RWPE1 (cell line): Measurements from ENCODE around the gene TMEM119.

ENCODE experiments used
- CTCF ChIA-PET: fragments of 350-600 bp; sonication (Branson Sonifier 250); formaldehyde crosslinking; extraction: SDS; loops from one replicate; lab custom pipeline; 2021; lab: Yijun Ruan, JAX
- POLR2A ChIA-PET: fragments of 400-600 bp; formaldehyde crosslinking; extraction: SDS; loops from one replicate; lab custom pipeline; 2020; ENCODE audit warnings: antibody characterized with exemption; ENCODE audit not compliant: low non-redundant PET; lab: Yijun Ruan, JAX
- DNase-seq: peaks from one replicate; pipeline ENCODE4 v3.0.0; 2012; ENCODE audit warnings: low spot score
- H3K27ac ChIP-seq: fragments of 450-650 bp; 2 replicates; pipeline ENCODE4 v1.5.1; 2017
- TF ChIP-seq, protein P1 (sequence below): fragments of 450-650 bp; conservative IDR thresholded peaks from 2 replicates; pipeline ENCODE4 v1.5.1; 2017; ENCODE audit warnings: low read depth, mild to moderate bottlenecking

The TMEM119 gene

DNA sequence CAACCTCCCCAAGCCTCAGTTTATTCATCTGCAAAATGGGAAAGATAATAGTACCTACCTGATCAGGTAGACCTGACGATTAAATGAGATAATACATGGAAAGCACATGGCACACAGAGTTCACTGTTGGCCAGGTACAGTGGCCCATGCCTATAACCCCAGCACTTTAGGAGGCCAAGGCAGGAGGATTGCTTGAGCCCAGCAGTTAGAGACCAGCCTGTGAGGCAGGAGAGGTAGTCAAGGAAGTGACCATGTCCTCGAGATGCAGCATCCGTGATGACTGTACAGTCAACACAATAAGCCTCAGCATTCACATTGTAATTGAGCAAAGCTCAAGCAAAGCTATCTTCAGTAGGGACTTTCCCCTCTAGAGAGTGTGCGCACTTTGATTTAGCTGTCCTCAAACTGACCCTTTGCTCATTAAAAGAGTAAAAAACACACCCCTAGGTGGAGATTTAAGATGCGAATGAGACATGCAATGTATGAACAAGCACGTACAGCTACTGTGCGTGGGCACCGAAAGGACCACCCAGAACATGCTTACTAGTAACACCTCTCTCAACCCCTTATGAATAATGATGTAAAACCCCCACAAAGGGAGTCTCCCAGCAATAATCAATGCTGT is 25.6 kb downstream of the TMEM119 start:
- ChIA-PET POLR2A (no interaction called here), CTCF (interaction anchor here (0.5 to 0.6 kb wide), 2 partner anchors 8 to 305 kb away, joined by 3 to 9 read pairs; no protein-coding TSS in a partner anchor)
- TF ChIP-seq, protein P1, sequence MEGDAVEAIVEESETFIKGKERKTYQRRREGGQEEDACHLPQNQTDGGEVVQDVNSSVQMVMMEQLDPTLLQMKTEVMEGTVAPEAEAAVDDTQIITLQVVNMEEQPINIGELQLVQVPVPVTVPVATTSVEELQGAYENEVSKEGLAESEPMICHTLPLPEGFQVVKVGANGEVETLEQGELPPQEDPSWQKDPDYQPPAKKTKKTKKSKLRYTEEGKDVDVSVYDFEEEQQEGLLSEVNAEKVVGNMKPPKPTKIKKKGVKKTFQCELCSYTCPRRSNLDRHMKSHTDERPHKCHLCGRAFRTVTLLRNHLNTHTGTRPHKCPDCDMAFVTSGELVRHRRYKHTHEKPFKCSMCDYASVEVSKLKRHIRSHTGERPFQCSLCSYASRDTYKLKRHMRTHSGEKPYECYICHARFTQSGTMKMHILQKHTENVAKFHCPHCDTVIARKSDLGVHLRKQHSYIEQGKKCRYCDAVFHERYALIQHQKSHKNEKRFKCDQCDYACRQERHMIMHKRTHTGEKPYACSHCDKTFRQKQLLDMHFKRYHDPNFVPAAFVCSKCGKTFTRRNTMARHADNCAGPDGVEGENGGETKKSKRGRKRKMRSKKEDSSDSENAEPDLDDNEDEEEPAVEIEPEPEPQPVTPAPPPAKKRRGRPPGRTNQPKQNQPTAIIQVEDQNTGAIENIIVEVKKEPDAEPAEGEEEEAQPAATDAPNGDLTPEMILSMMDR = no peak
- DNase-seq = no peak
- H3K27ac ChIP-seq = no peak overlapping the region

DNA sequence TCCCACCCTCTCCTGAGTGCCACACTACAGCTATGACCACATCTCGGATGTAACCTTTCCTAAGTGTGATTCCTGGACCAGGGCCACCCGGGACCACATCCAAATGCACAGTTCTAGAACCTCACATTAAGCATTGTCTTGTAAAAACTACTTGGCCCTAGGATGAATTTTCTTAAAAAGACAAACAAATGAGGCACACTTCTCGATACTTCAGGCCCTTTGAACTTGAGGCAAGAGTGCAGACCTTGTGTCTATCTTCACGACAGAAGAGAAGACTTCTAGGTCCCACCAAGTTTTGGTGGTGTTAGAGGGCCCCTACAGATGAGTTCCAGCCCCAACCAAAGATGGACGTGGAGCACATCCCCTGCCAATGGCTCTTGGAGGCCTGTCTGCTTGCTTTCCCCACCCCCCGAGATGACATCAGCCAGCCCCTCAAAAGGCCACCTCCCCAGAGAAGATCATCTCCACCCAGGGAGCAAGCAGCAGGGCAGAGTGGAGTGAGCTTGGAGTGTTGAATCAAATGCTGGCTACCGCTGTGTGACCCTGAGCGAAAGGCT is 26.2 kb downstream of the TMEM119 start:
- POLR2A ChIA-PET = no interaction called here
- CTCF ChIA-PET = interaction anchor here (0.6 kb wide), 1 partner anchor 8 kb away, joined by 3 read pairs; no protein-coding TSS in a partner anchor
- TF ChIP-seq, protein P1 = no peak
- no peak overlapping the region for H3K27ac ChIP-seq
- DNase-seq = no peak

DNA sequence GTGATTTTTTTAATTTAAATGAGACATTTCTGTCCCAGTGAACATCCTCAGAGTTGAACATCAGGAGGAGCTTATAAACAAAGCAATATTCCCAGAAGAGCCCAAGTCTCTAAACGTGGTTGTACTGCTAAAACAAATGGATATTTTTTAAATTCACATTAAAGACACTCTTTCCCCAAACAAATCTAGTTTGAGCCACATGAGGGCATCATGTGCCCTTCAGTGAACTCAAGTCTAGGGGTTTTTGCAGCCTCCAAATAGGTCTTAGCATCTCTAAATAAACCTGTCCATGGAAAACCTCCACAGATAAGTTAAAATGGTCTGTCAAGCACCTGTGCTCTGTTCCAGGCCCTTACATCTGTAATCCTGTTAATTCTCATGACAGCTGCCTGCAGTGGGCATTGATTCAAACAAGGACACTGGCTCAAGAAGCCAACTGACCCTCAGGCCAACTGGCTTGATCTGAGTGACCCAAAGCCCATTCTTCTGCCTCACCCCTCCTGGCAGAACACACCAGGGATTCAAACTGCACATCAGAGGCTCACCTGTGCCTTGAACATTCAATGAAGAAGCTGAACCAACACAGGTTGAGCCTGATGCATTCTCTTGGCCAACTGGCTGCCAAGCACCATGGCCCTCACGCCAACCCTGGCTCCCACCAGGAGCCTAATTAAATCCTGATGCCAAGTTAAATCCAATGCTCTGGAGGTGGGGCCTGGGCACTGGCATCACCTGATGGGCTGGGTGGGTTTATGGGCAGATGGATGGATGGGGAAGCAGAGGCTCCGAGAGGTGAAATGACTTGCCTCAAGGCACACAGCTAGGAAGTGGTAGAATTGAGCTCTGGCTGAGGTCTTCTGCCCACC is 26.9 kb downstream of the TMEM119 start:
- DNase-seq = no peak
- POLR2A ChIA-PET = no interaction called here
- no peak overlapping the region for H3K27ac ChIP-seq
- CTCF ChIA-PET = interaction anchor here (1.0 kb wide), 1 partner anchor 47 kb away, joined by 4 read pairs; no protein-coding TSS in a partner anchor
- TF ChIP-seq, protein P1 = no peak

DNA sequence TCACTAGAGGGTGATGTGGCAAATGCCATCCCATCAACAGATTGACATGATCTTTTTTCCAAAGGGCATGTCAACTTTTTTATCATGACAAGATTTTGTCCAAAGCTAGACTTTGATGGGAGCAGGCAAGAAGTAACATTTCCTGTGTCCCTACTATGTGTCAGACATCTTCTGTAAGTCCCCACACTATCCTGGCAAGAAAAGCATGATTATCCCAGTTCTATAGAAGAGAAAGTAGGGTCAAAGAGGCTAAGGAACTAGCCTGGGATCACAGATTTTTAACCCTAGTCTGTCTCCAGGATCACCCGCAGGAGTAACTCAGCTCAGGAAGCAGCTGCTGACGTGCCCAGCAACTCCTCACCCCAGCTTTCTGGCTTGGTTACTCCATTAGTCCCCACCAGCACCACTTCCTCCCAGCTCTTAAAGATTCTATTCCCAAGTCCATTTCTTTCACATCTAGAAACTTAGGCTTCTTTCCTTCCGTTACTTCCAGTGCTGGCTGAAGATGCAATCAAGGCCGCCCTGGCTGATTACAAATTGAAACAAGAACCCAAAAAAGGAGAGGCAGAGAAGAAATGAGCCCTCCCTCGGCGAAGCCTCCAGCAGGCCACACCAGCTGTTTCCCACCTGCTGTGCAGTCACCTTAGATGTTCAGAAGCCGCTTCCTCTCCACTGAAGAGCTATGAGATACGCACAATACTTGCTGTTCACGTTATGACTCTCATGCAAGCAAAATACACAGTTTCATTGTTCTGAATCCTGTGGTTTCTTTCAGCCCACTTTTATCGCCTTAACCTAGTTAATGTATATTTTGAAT is 29.3 kb downstream of the TMEM119 start:
- DNase-seq = no peak
- ChIA-PET CTCF (no interaction called here), POLR2A (no interaction called here)
- TF ChIP-seq, protein P1 = no peak
- H3K27ac ChIP-seq = no peak overlapping the region

DNA sequence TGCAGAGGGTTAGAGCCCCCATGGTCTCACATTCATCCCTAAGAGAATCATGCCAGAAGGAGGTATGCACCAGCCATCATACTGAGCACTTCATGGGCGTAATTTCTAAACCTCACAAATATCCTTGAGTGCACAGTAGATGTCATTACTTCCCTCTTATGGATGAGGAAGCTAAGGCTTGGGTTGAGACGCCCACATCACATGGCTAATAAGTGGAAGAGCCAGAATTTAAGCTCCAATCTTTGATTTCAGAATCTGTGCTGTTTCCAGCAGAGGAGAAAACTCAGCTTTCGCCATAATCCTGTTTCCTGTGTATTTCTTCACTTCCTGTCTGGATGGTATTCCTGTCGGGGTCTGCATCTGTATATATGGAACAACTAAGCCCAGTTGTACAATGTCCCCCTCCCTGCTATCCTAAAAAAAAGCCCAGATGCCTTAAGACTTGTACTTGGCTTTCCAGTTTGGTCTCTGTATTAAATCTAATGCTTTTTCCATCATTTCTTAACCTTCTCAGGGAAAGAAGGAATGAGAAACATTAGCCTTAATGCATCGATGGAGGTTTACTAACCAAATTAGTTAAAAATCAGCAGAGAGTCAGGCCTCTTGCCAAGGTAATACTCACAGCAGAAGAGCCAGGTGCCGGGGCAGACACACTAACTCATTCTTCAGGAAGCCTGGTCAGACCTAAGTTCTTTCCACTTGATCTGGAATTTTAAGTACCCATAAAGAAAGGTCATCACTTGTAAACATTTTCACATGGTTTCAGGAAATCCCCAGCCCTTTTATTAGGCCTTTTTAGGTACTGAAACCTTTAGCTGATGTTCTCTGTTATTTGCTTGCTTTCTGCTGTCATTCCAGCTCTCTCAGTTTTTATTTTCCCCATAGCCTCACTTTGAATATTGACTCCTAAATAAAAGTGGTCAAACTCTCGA is 30.2 kb downstream of the TMEM119 start:
- DNase-seq = no peak
- TF ChIP-seq, protein P1 = no peak
- CTCF ChIA-PET = interaction anchor here (0.7 kb wide), 1 partner anchor 28 kb away, joined by 3 read pairs; no protein-coding TSS in a partner anchor
- H3K27ac ChIP-seq = no peak overlapping the region
- POLR2A ChIA-PET = no interaction called here
